NCI-H187 treated with DMSO at 0.1 percent for 48 hours (cell line): ENCODE measurements around the gene BNIP3.

ENCODE experiments used
- DNase-seq: peaks from one replicate; lab custom pipeline; 2025; lab: John Stamatoyannopoulos, UW

BNIP3 gene

DNA sequence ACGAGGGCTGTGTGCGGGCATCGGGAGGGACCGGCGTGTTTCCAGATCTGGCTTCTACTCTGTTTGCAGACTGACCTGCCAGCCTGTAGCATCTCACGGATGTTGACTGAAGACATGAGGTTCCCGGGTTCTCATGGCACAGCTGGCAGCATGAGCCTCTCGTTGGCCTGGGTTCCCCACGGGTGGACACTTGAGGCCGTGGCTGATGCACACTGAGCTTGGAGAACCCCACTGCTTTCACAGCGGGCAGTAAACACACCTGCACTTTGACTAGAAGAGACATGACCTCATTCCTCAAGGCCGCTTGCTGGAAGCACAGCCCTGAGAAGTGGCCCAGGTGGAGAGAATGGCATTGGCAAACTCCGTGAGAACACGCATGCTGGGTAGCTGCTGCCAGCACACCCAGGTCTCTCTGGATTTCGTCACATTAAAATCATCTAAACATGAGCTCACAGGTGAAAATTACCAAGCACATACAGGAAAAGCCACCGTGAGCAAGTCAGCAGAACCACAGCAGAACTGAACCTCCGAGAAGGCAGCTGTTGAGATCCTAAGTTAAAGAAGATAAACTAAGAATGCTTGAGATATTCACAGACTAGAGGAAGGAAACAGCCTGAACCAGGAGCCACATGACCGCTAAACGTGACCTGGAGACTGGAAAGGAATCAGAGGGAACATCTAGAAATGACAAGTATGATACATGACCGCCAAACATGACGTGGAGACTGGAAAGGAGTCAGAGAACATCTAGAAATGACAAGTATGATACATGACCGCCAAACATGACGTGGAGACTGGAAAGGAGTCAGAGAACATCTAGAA, 32.5 kb downstream of the BNIP3 start:
- DNase-seq = no peak

DNA sequence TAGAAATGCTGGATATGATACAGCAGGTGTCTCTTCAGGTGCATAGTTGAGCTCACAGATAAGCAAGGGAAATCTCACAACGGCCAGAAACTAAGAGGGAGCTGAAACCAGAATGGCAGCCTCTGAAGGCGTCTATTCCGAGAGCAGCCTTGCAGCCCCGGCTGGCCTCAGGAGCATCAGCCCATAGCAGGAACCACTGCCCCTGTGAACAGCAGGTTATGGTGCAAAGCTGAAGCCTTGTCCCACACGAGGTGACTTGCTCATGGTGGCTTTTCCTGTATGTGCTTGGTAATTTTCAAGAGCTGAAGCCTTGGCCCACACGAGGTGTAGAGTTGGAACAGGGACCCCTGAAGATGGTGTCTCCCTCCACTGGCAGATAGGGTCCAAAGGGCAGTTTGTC, 33.2 kb downstream of the BNIP3 start:
- DNase-seq = no peak

- no peak for DNase-seq
These were observed 33.9 kb downstream of the BNIP3 start for GRCh38 chr10:131947631-131948347.

DNA sequence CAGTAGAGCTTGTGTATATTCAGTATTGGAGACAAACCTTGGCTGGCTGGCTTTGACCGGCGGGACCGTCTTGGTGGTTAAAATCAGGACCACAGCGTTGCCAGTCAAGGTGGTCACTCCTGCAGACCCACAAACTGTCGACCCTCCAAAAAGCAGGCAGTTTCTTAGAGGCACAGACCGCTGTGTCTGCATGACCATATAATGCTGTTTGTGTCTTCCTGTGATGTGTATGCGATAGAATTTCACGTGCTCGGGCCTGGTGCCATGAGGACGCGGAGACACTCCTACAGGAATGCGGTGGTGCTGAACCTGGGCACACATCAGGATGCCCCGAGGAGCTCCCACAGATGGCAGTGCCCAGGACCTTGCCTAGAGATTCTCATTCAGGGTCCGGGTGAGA, 34.8 kb downstream of the BNIP3 start:
- no peak for DNase-seq

DNA sequence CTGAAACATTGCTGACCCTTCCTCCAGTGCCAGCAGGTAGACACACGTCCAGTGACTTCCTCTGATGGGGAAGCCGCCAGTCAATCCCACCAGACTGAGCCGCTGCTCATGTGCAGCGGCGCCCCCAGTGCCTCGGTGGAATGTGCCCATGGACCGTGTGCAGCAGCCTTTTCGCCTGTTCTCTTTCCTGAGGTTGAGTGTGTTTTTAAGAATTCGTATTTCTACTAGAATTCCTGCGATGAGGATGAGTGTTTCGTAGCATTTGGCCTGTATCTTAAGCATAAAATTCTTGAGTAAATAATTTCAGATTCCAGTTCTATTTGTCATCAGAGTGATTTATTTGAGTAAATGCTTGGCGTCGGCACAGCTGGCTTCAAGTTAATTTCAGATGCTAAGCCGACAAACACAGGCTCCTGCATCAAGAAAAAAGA, 35.4 kb downstream of the BNIP3 start:
- no peak for DNase-seq

- no peak for DNase-seq
These were observed 36.6 kb downstream of the BNIP3 start for GRCh38 chr10:131944976-131945695.

GRCh38 chr10:131944412-131944811, 37.3 kb downstream of the BNIP3 start:
- no peak for DNase-seq

- no peak for DNase-seq
These were observed 38.5 kb downstream of the BNIP3 start for GRCh38 chr10:131943021-131943814.

GRCh38 chr10:131942455-131942854, 39.3 kb downstream of the BNIP3 start:
- no peak for DNase-seq

DNA sequence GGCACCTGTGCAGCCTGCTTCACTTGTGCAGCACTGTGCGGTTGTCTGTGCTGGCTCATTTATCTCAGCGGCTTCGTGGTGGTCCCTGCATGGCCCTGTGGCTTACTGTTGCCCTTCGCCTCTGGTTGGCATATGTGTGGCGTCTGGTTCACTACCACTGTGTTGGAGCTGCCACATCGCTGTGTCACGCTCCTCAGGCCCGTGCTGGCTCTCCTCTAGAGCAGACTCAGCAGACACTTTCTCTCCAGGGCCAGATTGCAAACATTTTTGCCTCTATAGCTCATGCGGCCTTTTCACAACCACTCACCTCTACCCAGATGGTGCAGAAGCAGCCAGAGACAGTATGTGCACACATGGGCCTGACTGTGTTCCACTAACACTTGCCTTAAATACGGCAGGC, 43.0 kb downstream of the BNIP3 start:
- DNase-seq = no peak

DNA sequence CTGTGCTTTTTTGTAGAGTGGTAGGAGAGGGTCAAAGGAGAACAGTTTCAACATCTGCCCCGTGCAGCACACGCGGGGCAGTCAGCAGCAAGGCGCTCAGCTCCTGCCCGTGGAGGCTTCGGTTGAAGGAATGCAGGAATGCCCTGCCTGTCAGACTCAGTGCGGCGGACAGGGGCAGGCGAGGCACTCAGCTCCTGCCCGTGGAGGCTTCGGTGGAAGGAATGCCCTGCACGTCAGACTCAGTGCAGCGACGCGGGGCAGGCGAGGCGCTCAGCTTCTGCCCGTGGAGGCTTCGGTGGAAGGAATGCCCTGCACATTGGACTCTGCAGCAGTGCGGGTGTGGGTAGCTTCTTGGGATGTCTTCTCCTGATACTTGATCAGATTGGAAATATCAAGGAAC, 43.9 kb downstream of the BNIP3 start:
- DNase-seq = no peak

GRCh38 chr10:131936736-131937135, 45.0 kb downstream of the BNIP3 start:
- no peak for DNase-seq

DNA sequence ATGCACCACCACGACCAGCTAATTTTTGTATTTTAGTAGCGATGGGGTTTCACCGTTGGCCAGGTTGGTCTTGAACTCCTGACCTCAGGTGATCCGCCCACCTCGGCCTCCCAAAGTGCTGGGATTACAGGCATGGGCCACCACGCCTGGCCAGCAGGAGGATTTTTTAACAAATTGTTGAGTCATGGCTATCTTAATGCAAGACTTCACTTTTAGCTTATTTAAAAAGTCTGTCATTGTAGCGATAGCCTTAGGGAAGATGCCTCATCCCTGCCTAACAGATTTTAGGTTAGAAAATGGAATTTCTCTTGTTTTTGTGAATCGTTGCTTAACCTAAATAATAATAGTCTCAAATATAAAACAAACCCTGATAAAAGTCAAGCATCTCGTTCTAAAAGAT, 45.4 kb downstream of the BNIP3 start:
- DNase-seq = no peak

GRCh38 chr10:131935260-131935659, 46.5 kb downstream of the BNIP3 start:
- no peak for DNase-seq

DNA sequence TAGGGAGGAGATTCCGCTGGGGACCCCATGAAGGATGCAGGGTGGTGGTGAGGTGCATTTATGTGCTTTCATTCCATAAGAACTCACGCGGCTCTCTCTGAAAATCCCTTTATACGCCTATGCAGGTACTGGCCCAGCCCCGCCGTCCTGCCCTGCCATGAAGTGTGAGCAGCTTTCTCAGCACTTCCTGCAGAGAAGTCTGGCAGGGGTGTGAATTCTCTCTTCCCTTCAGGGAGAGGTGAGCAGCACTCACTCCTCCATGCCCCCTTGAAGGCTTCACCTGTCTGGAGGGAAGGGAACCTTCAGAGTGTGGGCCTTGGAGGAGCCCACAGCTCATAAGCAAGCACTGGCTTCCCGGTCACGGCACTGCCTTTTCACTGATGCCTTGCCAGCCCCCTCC, 47.0 kb downstream of the BNIP3 start:
- no peak for DNase-seq

- no peak for DNase-seq
These were observed 48.0 kb downstream of the BNIP3 start for GRCh38 chr10:131933696-131934086.

- DNase-seq = no peak
These were observed 48.6 kb downstream of the BNIP3 start for GRCh38 chr10:131933016-131933695.

DNA sequence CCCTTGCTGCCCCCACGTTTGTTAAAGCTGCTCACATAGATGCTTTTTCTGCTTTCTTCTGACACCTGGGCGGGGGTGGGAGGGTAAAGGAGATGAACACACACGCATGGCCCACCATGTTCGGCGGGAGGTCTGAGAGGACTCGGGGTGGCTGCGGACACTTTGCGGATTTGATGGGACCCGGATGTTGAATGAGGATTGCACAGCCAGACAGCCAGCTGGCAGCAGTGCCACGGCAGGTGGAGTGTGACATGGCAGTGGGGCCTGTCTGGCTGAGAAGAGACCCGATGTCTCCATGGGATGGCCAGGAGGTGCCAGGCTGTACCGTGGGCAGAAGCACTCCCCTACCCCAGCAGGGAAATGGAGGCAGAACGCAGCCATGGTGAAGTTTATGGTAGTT, 49.7 kb downstream of the BNIP3 start:
- no peak for DNase-seq

DNA sequence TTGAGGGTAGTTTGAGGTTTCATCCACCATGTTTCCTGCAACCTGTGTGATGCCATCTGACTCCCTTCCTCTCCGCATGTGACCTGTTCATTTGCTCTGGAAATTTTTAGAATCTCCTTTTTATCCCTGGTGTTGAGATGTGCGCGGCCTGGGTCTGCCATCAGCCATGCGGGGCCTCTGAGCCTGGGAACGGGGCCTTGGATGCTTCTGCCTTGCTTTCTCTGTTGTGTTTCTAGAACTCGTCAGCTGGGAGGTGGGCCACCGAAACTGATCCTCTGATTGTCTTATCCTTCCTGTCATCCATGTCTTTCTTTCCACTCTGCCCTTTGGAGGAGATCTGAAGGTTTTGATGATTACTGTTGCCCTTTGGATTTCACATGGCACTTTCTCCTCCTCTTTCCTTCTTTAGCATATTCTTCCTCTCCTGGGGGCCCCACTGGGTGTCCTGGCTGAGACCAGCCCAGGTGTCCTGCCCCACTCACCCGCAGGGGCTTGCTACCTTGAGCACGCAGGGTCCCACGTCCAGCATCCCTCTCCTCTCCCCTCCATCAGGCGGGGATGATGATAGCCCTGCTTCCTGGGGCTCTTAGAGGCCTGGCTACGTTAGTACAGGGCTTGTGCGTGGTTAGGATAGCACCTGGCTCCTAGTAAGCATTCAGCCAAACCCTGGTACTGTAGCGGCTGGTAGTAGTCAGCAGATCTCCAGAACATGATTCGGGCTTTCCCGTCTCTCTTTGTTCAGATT, 51.0 kb downstream of the BNIP3 start:
- DNase-seq = no peak

GRCh38 chr10:131930150-131930549, 51.6 kb downstream of the BNIP3 start:
- DNase-seq = no peak
